NOMO-1 (cell line): ENCODE data around the gene CALML5.

Source experiments
- DNase-seq, 2 experiments: peaks; one replicate each; lab custom pipeline; 2025; ENCODE audit not compliant: unreplicated experiment in 2 of 2; lab: John Stamatoyannopoulos, UW

CALML5 gene

DNA sequence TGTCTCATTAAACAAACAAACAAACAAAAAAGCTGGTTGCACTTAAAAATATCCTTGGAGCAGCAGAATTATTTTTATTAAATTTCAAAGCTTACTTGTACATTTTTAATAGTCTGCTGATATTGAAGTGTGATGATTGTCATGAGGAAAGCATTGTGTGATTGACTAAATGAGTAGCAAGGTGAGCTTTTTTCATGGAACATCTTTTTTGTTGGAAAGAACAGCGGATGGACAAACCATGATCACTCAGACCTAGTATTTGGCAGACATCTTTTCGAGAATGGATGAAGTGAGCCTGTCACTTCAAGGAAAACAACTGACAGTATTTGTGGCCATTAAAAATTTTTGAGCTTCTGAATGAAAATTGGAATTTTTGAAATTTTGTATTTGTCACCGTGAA is 19.7 kb upstream of the CALML5 start:
- no peak for DNase-seq

GRCh38 chr10:5518143-5518542 is 18.8 kb upstream of the CALML5 start:
- no peak for DNase-seq

DNA sequence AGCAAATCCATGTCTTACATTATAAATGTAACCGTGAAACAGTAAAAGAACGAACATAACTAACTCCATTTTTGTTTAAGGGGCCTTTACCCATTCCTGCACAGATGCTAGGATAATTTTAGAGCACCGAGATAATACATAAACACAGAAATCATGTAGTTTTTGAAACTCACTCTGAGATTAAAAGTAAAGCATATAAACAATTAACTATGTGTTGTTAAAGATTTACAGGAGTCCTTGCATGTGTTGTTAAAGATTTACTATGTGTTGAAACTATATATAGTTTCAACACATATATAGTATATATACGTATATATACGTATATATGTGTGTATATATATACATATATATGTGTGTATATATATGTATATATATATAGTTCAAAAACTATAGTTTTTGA is 18.2 kb upstream of the CALML5 start:
- no peak for DNase-seq

DNA sequence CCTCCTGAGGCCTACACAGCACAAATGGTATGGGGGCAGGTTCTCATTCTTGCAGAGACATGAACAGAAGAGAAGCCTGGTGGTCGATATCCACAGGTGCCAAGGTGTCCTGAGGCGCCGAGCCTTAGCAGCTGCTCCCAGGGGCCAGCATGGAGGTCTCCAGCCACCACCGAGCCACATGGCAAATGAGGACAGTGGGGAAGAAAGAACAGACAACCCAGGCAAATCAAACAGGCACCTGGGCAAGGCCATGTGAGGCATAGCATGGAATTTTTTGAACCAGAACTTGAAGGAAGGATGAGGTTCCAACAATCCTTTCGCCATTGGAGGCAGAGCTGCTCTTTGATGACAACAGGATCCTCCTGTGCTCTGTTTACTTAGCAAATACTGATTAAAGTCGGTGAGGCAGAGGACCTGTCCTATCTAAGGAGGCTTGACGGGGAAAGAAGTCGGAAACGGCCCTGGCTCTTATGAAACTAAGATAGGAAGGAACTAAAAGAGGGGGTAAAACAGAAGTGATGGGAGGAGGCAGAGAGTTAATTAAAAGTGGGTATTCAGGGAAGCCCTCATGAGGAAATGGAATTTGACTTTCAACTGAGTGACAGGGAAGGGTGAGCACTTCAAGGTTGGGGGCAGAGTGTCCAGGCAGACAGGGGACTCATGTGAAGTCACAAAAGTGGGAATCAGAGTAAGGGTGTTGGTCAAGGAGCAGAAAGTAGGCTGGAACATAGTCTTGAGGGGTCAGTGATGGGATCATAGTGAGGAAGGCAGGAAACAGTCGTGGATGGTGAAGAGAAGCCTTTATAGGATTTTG is 16.8 kb upstream of the CALML5 start:
- DNase-seq = no peak

GRCh38 chr10:5514226-5514850 is 15.0 kb upstream of the CALML5 start:
- DNase-seq = no peak

DNA sequence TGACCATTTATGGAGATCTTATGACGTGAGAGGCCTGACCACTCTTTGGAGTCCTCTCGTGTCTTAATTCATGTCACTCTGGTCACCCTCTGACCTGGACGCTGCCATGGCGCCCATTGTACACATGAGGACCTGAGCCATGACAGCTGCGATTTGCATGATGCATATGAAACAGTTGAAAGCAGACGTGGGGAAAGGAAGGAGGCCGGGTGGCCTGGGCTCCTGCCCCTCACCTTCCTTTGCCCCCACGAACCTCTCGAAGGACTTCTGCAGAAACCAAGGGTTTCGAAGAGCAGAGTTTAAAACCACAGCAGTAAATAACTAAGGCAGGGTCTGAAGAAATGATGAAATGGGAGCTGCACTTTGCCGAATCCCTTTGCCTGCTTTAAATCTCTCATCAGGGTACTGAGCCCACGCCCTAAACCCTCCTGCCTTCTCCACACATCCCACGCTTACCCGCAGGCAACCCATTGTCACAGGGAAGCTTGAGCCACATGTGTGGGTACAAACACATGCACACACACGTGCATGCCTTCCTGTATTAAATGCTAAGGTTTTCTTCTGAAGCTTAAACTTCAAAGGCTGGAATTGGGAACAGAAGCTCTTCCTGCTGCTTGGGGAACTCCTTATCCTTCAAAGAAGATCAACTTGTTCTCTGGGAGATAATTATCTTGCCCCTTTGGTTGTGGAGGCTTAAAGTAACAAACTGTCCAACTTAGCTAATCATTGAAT is 13.7 kb upstream of the CALML5 start:
- no peak for DNase-seq

DNA sequence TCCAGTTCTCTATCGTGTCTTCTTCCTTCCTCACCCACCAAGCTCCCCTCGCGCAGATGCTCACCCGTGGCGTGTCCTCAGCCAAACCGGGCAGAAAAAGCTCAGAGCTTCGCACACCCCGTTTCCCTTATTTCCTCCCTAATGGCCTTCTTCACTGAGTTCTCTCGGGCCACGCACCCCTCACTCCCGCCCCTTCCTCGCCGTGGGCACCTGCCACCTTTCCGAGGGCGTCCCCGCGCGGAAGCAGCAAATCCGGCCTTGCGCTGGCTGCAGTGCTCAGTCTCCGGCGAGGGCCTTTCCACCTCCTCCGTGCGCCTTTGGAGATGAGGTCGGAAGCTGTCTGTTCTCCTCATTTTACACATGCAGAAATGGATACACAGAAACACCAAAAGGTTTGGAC is 13.0 kb upstream of the CALML5 start:
- DNase-seq = no peak

GRCh38 chr10:5511885-5512280 is 12.5 kb upstream of the CALML5 start:
- DNase-seq = no peak

DNA sequence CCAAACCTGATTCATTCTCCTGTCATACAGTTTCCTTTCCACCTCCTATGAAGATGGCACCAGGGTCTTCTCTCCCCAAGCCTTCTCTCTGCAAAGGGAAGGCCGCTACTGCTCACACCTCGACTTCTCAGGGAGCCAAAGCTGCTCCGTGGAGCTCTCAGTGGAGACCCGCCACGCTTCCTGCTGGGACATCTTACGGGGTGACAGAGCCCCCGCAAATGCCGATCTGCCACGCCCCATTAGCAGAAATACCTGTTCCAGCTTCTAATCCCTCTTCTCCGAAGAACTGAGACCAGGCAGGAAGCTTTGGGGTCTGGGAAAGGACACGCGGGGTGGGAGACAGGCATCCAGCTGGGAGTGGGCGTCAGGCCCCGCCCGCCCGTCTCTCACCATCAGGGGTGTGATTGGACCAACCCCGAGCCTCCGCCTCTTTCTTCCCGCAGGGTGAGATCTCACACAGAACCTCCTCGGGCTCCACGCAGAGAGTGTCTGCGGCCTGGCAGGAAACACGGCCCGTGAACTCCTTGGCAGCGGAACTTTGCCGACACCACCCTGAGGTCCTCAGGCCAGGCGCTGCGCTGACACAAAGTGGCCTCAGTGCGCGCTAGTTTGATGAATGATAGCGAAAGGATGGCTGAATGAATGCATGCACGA is 12.0 kb upstream of the CALML5 start:
- DNase-seq = no peak

DNA sequence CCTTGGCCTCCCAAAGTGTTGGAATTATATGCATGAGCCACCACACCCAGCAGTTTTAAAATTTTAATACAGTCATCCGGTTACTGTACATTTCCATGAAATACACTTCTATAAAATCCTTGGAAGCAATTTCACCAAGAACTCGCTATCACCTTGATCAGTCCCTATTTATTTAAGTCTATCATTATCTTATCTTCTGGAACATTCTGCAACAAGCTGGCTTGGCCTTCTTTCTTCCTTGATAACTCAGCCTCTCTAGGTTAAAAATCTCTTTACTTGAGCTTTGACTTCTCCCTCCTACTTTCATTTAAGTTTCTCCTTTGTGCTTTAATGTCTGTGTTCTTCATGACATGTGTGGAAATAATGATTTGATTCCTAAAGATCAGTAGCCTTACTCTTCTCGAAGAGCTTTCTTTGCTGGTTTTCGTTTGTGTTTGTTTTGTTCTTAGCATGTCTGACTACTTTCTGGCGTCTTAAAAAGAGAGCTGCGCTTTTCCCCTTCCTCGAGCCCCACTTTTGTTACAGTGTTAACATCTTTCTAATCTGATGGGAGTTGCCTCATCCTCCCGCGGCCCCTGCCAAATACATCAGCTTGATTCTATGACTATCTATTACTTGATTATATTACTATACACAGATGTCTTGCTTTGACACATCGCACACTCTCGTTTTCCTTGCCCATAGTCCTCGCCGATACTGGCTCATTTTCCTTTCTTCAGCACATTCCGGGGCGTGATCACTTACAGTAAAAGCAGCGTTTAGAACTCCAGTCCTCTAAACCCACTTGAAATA is 11.1 kb upstream of the CALML5 start:
- no peak for DNase-seq

GRCh38 chr10:5509691-5510090 is 10.3 kb upstream of the CALML5 start:
- DNase-seq = no peak

- no peak for DNase-seq
Observed at GRCh38 chr10:5509236-5509635, 9.9 kb upstream of the CALML5 start.

DNA sequence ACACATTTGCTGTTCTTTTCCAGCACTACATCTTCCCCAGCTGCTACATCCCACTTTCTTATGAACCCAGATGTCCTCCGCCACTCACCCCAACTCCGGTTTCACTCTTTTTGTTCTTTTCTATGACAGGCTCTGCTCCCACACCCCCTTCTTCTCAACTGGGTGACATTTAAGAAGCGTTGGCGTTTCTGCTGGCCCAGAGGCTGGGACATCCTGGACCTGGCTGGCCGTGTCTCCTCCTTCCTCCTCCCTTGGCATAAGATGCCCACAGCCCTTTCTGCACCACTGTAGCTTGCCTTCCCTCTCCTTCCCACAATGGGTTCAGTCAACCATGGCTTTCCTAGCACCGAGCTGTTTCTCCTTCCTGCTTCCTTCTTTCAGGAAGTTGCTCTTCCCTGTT is 9.4 kb upstream of the CALML5 start:
- DNase-seq = no peak

GRCh38 chr10:5508161-5508604 is 8.8 kb upstream of the CALML5 start:
- no peak for DNase-seq

DNA sequence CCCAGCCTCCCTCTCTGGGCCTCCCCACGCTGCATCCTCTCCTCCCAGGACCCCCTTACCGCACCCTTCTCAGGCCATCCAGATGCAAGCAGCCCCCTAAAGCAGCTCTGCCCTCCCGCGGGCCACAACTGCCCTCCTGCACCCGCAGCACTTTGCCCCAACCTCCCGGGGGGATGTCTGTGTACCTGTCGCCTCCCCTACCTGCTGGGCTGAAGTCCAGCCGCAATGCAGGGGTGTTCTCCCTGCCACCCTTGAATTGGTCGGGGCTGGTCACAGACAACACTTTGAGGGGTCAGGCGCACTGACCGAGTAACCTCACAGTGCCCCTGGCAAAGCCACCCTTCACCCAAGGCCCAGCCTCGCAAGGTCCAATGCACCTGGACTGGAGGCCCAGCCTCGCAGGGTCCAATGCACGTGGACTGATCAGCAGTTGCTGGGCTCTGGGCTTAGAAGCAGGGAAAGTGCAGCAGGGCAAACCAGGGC is 8.3 kb upstream of the CALML5 start:
- DNase-seq = no peak

DNA sequence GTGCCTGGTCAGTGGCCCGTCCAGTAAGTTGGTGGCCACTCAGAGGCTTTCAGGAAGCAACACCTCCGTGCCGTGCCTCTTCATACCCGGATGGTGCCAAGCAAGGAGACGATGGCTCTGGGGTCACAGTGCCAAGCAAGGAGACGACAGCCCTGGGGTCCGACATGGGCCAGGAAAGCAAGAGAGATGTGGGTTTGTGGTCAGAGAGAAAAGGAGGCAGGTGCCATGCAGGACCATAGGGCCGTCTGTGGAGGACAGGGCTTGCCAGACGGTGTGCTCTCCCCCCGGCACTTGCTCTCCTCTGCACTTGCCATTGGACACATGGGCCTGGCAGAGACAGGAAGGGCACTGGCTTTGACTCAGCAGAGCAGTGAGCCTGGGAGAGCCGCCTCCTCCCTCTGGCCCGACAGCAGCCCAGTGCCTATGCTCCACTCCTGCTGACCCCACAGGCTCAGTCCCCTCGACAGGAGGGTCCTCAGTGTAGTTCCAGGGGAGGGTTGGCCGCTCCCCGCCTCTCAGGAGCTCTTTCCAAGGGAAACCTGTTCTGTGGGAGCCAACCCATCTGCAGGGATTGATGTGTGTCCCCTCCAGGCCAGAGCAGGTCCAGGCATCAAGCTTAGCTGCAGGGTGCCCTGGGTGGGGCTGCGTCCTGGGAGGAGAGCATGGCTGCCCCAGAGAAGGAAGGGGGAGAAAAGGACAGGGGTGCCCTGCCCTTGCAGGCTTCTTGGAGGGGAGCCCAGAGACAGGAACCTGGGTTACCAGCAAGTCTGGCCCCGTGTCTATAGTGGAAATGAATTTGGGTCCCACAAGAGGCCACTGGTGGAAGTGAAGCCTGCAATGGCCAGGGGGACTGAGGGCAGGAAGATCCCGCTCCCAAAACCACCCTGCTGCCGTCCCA is 7.6 kb upstream of the CALML5 start:
- DNase-seq = no peak

DNA sequence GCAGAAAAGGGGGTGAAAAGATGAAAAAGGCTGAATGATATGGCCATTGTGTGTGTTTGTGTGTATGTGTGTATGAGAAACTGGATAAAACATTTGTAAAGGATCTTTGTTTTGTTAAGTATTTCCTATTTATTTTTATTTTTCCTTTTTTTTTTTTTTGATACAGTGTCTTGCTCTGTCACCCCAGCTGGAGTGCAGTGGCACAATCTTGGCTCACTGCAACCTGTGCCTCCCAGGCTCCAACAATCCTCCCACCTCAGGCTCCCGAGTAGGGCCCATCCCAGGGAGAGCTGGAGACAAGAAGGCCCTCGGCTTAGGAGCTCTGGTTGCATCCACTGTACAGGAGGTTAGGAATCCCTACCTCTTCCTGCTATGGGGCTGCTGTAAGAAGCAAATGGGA is 6.9 kb upstream of the CALML5 start:
- DNase-seq = no peak

DNA sequence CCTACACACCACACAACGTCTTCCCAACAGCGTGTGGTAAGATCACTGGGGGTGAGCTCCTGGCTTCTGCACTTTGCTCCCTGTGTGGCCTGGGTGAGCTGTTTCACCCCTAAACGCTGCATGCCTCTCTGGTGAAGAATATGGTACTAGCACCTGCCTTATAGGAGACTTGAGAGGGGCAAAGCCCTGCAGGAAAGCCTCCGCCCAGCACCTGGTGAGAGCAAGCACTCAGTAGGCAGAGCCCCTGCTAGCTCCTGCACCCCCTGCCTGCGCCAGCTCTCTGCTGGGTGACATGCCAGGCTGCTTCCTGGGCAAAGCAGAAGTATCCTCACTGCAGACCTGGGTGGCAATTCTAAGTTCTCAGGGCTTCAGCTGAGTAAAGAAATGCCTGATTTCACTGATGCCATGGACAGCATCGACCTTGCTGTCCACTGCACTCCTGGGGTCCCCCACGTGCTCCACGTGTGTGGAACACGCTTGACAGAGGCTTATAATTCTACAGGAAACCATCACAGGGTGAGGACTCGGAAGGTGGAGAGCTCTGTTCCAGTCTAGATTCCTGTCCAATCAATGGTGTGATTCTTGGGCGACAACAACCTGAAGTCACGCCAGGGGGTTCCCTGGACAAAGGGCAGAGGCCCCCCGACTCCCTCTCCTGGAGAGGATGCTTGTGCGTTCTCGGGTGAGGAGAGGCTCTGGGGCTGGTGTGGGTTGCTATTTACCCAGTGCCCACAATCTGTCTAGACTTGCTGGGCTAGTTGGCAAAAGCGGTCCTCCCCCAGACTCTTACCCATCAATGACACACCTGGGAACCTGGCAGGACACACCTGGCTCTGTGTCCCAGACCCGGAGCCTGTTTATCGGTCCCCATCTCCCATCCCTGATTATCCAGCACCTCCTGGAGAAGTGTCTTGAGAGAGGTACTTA is 5.0 kb upstream of the CALML5 start:
- DNase-seq = no peak
